H1 (cell line): ENCODE measurements around the gene PKP1. TPM values are rescaled to one million over a fixed set of nuclear protein-coding genes. Genes with fewer than 3 reads are reported as not detected.

Experiments used
- CTCF ChIA-PET: fragments of 300-600 bp; sonication (Branson Sonifier 250); formaldehyde crosslinking; loops from one replicate; lab custom pipeline; 2021; ENCODE audit not compliant: partially characterized antibody; lab: Charles Lee
- POLR2A ChIA-PET: fragments of 300-600 bp; sonication (Branson Sonifier 250); formaldehyde crosslinking; loops from one replicate; lab custom pipeline; 2021; ENCODE audit warnings: inconsistent platforms; ENCODE audit not compliant: partially characterized antibody; lab: Charles Lee
- DNase-seq, 2 experiments: peaks; one replicate each; pipeline versions ENCODE4 v3.0.0 to v3.0.0-alpha.2; 2010 to 2022; ENCODE audit warnings: low spot score in 2 of 2, low read depth in 1 of 2, mixed read lengths in 1 of 2
- FAIRE-seq: peaks from 2 replicates; lab custom pipeline; 2011; peaks lifted over from hg19 to GRCh38; lab: Jason Lieb, UNC
- H2AFZ ChIP-seq: 2 replicates; pipeline ENCODE4 v1.8.1; 2012; ENCODE audit warnings: low read length, inconsistent platforms
- H2AK5ac ChIP-seq: 2 replicates; pipeline ENCODE4 v1.6.1; 2013; ENCODE audit warnings: low read depth, low read length
- H2BK120ac ChIP-seq: replicated peaks from 2 replicates; pipeline ENCODE3; 2013; ENCODE audit warnings: low read depth, low read length, inconsistent platforms
- H2BK12ac ChIP-seq: 2 replicates; pipeline ENCODE4 v1.6.1; 2013; ENCODE audit warnings: low read depth, low read length
- H2BK15ac ChIP-seq: 2 replicates; pipeline ENCODE4 v1.6.1; 2013; ENCODE audit warnings: low read length
- H2BK20ac ChIP-seq: 2 replicates; pipeline ENCODE4 v1.6.1; 2013; ENCODE audit warnings: low read length
- H2BK5ac ChIP-seq: 2 replicates; pipeline ENCODE4 v1.6.1; 2013; ENCODE audit warnings: low read depth, low read length
- H3K14ac ChIP-seq: 2 replicates; pipeline ENCODE4 v1.6.1; 2013; ENCODE audit warnings: inconsistent platforms; ENCODE audit not compliant: insufficient read length
- H3K18ac ChIP-seq: 2 replicates; pipeline ENCODE4 v1.6.1; 2013; ENCODE audit warnings: low read length; ENCODE audit errors: extremely low read depth
- H3K23ac ChIP-seq: 2 replicates; pipeline ENCODE4 v1.6.1; 2013; ENCODE audit warnings: inconsistent platforms; ENCODE audit not compliant: insufficient read length
- H3K23me2 ChIP-seq: 2 replicates; pipeline ENCODE4 v1.6.1; 2013; ENCODE audit warnings: low read depth, low read length
- H3K27ac ChIP-seq: 2 replicates; pipeline ENCODE4 v1.6.1; 2011; ENCODE audit warnings: low read depth, low read length, inconsistent platforms
- H3K27me3 ChIP-seq, 4 experiments: replicated peaks in 1 of 4; 1 replicate in 1 of 4; 2 replicates in 3 of 4; pipeline versions ENCODE4 v1.6.1 to v1.8.1; 2011 to 2013; ENCODE audit warnings: low read length in 3 of 4, mild to moderate bottlenecking in 3 of 4, inconsistent platforms in 2 of 4, mixed read lengths in 2 of 4, moderate library complexity in 1 of 4; ENCODE audit not compliant: control insufficient read depth in 3 of 4, insufficient read depth in 3 of 4; ENCODE audit errors: extremely low read depth in 1 of 4
- H3K36me3 ChIP-seq, 4 experiments: 2 replicates each; pipeline versions ENCODE4 v1.6.1 to v1.8.1; 2011 to 2013; ENCODE audit warnings: mild to moderate bottlenecking in 4 of 4, low read length in 3 of 4, moderate library complexity in 2 of 4, control low read depth in 1 of 4, inconsistent platforms in 1 of 4; ENCODE audit not compliant: insufficient read depth in 4 of 4, control insufficient read depth in 2 of 4
- H3K4ac ChIP-seq: replicated peaks from 2 replicates; pipeline ENCODE3; 2013; ENCODE audit warnings: low read length, low read depth, mixed read lengths, inconsistent platforms; ENCODE audit not compliant: insufficient read length
- H3K4me1 ChIP-seq, 4 experiments: replicated peaks in 1 of 4; 1 replicate in 1 of 4; 2 replicates in 3 of 4; pipeline versions ENCODE4 v1.6.1 to v1.8.1; 2011 to 2013; ENCODE audit warnings: low read length in 3 of 4, inconsistent platforms in 2 of 4, mixed read lengths in 1 of 4; ENCODE audit not compliant: insufficient read depth in 4 of 4, control insufficient read depth in 3 of 4
- H3K4me2 ChIP-seq, 2 experiments: 2 replicates each; pipeline versions ENCODE4 v1.6.1 to v1.8.1; 2011 to 2013; ENCODE audit warnings: low read depth in 2 of 2, low read length in 2 of 2, control low read depth in 1 of 2, inconsistent platforms in 1 of 2, mild to moderate bottlenecking in 1 of 2; ENCODE audit not compliant: insufficient read depth in 1 of 2
- H3K4me3 ChIP-seq, 4 experiments: fragments of 200-600, 300-600 bp in 1 of 4; sonication (generic), shearing (Covaris generic), sonication (Bioruptor Twin) in 1 of 4; 2 replicates each; pipeline versions ENCODE4 v1.5.1 to v1.8.1; 2011 to 2016; ENCODE audit warnings: low read length in 4 of 4, low read depth in 3 of 4, control low read depth in 2 of 4, inconsistent platforms in 2 of 4, mild to moderate bottlenecking in 2 of 4, mixed read lengths in 1 of 4, moderate library complexity in 1 of 4; ENCODE audit not compliant: insufficient read depth in 2 of 4; ENCODE audit errors: extremely low read depth in 1 of 4
- H3K56ac ChIP-seq: replicated peaks from 2 replicates; pipeline ENCODE3; 2013; ENCODE audit warnings: low read depth, mild to moderate bottlenecking, mixed read lengths, low read length, inconsistent platforms; ENCODE audit not compliant: insufficient read length
- H3K79me1 ChIP-seq: 2 replicates; pipeline ENCODE4 v1.6.1; 2013; ENCODE audit warnings: low read depth, low read length, control low read depth
- H3K79me2 ChIP-seq, 2 experiments: 2 replicates each; pipeline versions ENCODE4 v1.6.1 to v1.8.1; 2012 to 2013; ENCODE audit warnings: low read length in 2 of 2, mild to moderate bottlenecking in 2 of 2, inconsistent platforms in 1 of 2; ENCODE audit not compliant: insufficient read depth in 2 of 2, control insufficient read depth in 1 of 2
- H3K9ac ChIP-seq, 4 experiments: replicated peaks in 1 of 4; 1 replicate in 1 of 4; 2 replicates in 3 of 4; pipeline versions ENCODE4 v1.6.1 to v1.8.1; 2011 to 2013; ENCODE audit warnings: low read depth in 3 of 4, low read length in 3 of 4, control low read depth in 2 of 4, mild to moderate bottlenecking in 2 of 4, moderate library complexity in 2 of 4, inconsistent platforms in 1 of 4; ENCODE audit errors: extremely low read depth in 1 of 4
- H3K9me3 ChIP-seq, 2 experiments: 2 replicates each; pipeline versions ENCODE4 v1.6.1 to v1.8.1; 2012 to 2013; ENCODE audit warnings: mild to moderate bottlenecking in 2 of 2, moderate library complexity in 2 of 2, control low read depth in 1 of 2, inconsistent platforms in 1 of 2, low read depth in 1 of 2, low read length in 1 of 2, mixed read lengths in 1 of 2; ENCODE audit not compliant: insufficient read depth in 2 of 2
- H4K20me1 ChIP-seq, 2 experiments: replicated peaks in 1 of 2; 2 replicates each; pipeline versions ENCODE3 to v1.8.1; 2011 to 2013; ENCODE audit warnings: inconsistent platforms in 2 of 2, low read length in 2 of 2, mild to moderate bottlenecking in 1 of 2; ENCODE audit not compliant: insufficient read depth in 2 of 2, control insufficient read depth in 1 of 2
- H4K5ac ChIP-seq: 2 replicates; pipeline ENCODE4 v1.6.1; 2013; ENCODE audit warnings: low read length, low read depth, mixed read lengths, inconsistent platforms; ENCODE audit not compliant: insufficient read length
- H4K8ac ChIP-seq: 2 replicates; pipeline ENCODE4 v1.8.0; 2013; ENCODE audit warnings: mild to moderate bottlenecking, moderate library complexity, low read length, inconsistent platforms; ENCODE audit not compliant: insufficient read depth; ENCODE audit errors: extremely low read depth
- H4K91ac ChIP-seq: replicated peaks from 2 replicates; pipeline ENCODE3; 2013; ENCODE audit warnings: low read length, mixed read lengths, inconsistent platforms; ENCODE audit not compliant: insufficient read length
- BACH1 ChIP-seq: IDR thresholded peaks from 2 replicates; pipeline ENCODE4 v1.6.1; 2012; ENCODE audit warnings: low read length, improper control_type of control experiment
- BRCA1 ChIP-seq: IDR thresholded peaks from 2 replicates; pipeline ENCODE4 v1.6.1; 2012; ENCODE audit warnings: low read depth, low read length, improper control_type of control experiment
- FOSL1 ChIP-seq: IDR thresholded peaks from 2 replicates; pipeline ENCODE4 v1.6.1; 2011; ENCODE audit warnings: mild to moderate bottlenecking, low read depth, low read length, moderate library complexity; ENCODE audit not compliant: insufficient read depth
- HDAC2 ChIP-seq, 2 experiments: fragments of 300-600 bp in 1 of 2; sonication (generic) in 1 of 2; IDR thresholded peaks; 2 replicates each; pipeline ENCODE4 v1.6.1; 2011 to 2012; ENCODE audit warnings: low read depth in 2 of 2, low read length in 2 of 2, mild to moderate bottlenecking in 2 of 2, moderate library complexity in 2 of 2, borderline replicate concordance in 1 of 2, inconsistent platforms in 1 of 2
- HDAC6 ChIP-seq: IDR thresholded peaks from one replicate; pipeline ENCODE4 v1.7.1; 2012; ENCODE audit warnings: low read depth, mild to moderate bottlenecking, inconsistent platforms, low read length, moderate library complexity
- KDM1A ChIP-seq: fragments of 200-600, 300-600 bp; sonication (generic); IDR thresholded peaks from 2 replicates; pipeline ENCODE4 v1.7.1; 2016; ENCODE audit warnings: mild to moderate bottlenecking, low read length, borderline replicate concordance
- NANOG ChIP-seq: IDR thresholded peaks from 2 replicates; pipeline ENCODE4 v1.6.1; 2011; ENCODE audit warnings: low read length, low read depth, mild to moderate bottlenecking, inconsistent platforms; ENCODE audit not compliant: insufficient read depth, poor library complexity, severe bottlenecking
- RNF2 ChIP-seq: fragments of 200-900, 300-1000 bp; sonication (generic); IDR thresholded peaks from 2 replicates; pipeline ENCODE4 v1.7.1; 2016; ENCODE audit warnings: borderline replicate concordance, low read depth, mild to moderate bottlenecking, antibody characterized with exemption, low read length; ENCODE audit not compliant: poor library complexity, severe bottlenecking; ENCODE audit errors: missing control alignments
- SIN3A ChIP-seq, 2 experiments: IDR thresholded peaks in 1 of 2; conservative IDR thresholded peaks in 1 of 2; 2 replicates each; pipeline ENCODE4 v1.6.1; 2011 to 2012; ENCODE audit warnings: low read length in 2 of 2, improper control_type of control experiment in 1 of 2, low read depth in 1 of 2, mild to moderate bottlenecking in 1 of 2
- SIRT6 ChIP-seq: IDR thresholded peaks from one replicate; pipeline ENCODE4 v1.7.1; 2012; ENCODE audit warnings: low read length, inconsistent platforms
- SP2 ChIP-seq: IDR thresholded peaks from 2 replicates; pipeline ENCODE4 v1.6.1; 2012; ENCODE audit warnings: mild to moderate bottlenecking, low read length, inconsistent platforms
- SP4 ChIP-seq: IDR thresholded peaks from 2 replicates; pipeline ENCODE4 v1.6.1; 2012; ENCODE audit warnings: low read length, inconsistent platforms
- TAF1 ChIP-seq: IDR thresholded peaks from 2 replicates; pipeline ENCODE4 v1.6.1; 2011; ENCODE audit warnings: mild to moderate bottlenecking, low read depth, low read length
- TBP ChIP-seq: IDR thresholded peaks from 2 replicates; pipeline ENCODE4 v1.6.1; 2011; ENCODE audit warnings: low read depth, low read length, improper control_type of control experiment
- WGBS, 2 experiments: shearing (Covaris generic) in 1 of 2; methylation state at CpG; one replicate each; pipeline versions ENCODE4 v1.1.6 to v1.1.7; 2013 to 2015; ENCODE audit warnings: low lambda C conversion rate in 2 of 2, mixed read lengths in 2 of 2, inconsistent platforms in 1 of 2, low coverage in 1 of 2, missing lambda C conversion rate in 1 of 2; ENCODE audit not compliant: insufficient replicate concordance in 2 of 2, insufficient coverage in 1 of 2, insufficient read length in 1 of 2; ENCODE audit errors: extremely low coverage in 1 of 2, missing lambda C conversion rate in 1 of 2; 5-methylcytosine and 5-hydroxymethylcytosine counted together
- polyA plus RNA-seq, 7 experiments: library from polyadenylated mRNA; depleted of rRNA in 3 of 7; stranded (reverse) in 5 of 7; unstranded in 2 of 7; fragments of >200 nt in 5 of 7; fragments of 200-250 nt in 2 of 7; gene quantifications; 1 replicate in 5 of 7; 2 replicates in 1 of 7; 4 replicates in 1 of 7; pipeline versions ENCODE4 v1.2.1 to v1.2.3, GENCODE V29; 2011 to 2013; ENCODE audit warnings: missing spikeins in 2 of 7, mixed read lengths in 2 of 7
- total RNA-seq: library from RNA; stranded (reverse); fragmentation: NEBNext Ultra II Directional; extraction: Animal tissue kit (Norgen Biotek cat#: 25700); gene quantifications from 2 replicates; pipeline ENCODE4 v1.2.1, GENCODE V29; 2021

The PKP1 gene
- total and polyA plus RNA-seq, 2 of the 8 experiments (the other 6 are each of a cell fraction or from before 2014, with no cell fraction given), result 0.21 to 0.95 TPM

DNA sequence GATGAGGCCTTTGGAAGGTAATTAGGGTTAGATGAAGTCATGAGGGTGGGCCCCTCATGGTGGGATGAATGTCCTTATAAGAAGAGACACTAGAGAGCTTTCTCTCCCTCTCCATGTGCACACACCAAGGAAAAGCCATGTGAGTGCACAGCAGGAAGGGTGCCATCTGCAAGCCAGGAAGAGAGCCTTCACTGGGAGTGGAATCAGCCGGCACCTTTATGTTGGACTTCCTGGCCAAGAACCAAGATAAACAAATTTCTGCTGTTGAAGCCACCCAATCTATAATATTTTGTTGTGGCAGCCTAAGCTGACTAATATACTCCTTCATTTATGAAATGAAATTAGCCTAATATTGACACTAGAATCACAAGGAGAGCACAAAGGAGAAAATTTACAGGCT, 38.2 kb upstream of the PKP1 start:
- H4K8ac ChIP-seq, result no peak overlapping the region
- no peak overlapping the region for H4K5ac ChIP-seq
- no peak for FAIRE-seq
- ChIA-PET POLR2A (no interaction called here), CTCF (interaction anchor here (1.0 to 2.0 kb wide), 3 partner anchors 9 to 268 kb away, joined by 3 to 10 read pairs (median 3); no protein-coding TSS in a partner anchor)
- no peak overlapping the region for H3K27ac ChIP-seq
- H3K9ac ChIP-seq, result no peak overlapping the region
- H3K4ac ChIP-seq, result no peak overlapping the region
- H2AK5ac ChIP-seq, result no peak overlapping the region
- no peaks in the 10 kb centered on the region for H3K4me1 ChIP-seq
- no peak overlapping the region for H2BK20ac ChIP-seq
- no peaks in the 10 kb centered on the region for H3K79me1 ChIP-seq
- no peak overlapping the region for H3K4me2 ChIP-seq
- H3K27me3 ChIP-seq, result no peaks in the 10 kb centered on the region
- no peak overlapping the region for H2BK5ac ChIP-seq
- no peak overlapping the region for H3K4me3 ChIP-seq
- H3K14ac ChIP-seq, result no peak overlapping the region
- no peak overlapping the region for H3K18ac ChIP-seq
- no peak for DNase-seq
- H3K36me3 ChIP-seq, result no peaks in the 10 kb centered on the region
- 0 out of 2 replicates have a peak overlapping the region, but pooled peaks have one; percentile 19 for H2AFZ ChIP-seq
- H3K79me2 ChIP-seq, result no peaks in the 10 kb centered on the region
- no peak overlapping the region for H3K23ac ChIP-seq
- no peaks in the 10 kb centered on the region for H4K20me1 ChIP-seq
- no peak overlapping the region for H2BK12ac ChIP-seq
- 89% methylated on average over 1 of the region's 1 CpG; no CpG with 5 or more reads in 1 of the 2 experiments for WGBS, 2 experiments
- no peaks in the 10 kb centered on the region for H3K23me2 ChIP-seq
- no peak overlapping the region for H4K91ac ChIP-seq
- no peak overlapping the region for H2BK15ac ChIP-seq
- no peak overlapping the region for H3K56ac ChIP-seq
- H3K9me3 ChIP-seq, result peaks cover 0 to under 1% of the 10 kb centered on the region in 2 experiments; a peak in 2 of 4 replicates
- H2BK120ac ChIP-seq, result no peak overlapping the region
- TF ChIP-seq HDAC2 (IDR thresholded peaks at IDR 0.05; ENCODE audit: borderline replicate concordance in 1 of 2, low read depth in 2 of 2, low read length in 2 of 2), result no peak
- TF ChIP-seq KDM1A, result no peak
- TF ChIP-seq BRCA1, result no peak
- TF ChIP-seq TBP, result no peak
- TF ChIP-seq NANOG, result no peak
- no peak for TF ChIP-seq HDAC6
- no peak for TF ChIP-seq TAF1
- TF ChIP-seq BACH1, result no peak
- no peak for TF ChIP-seq SIRT6
- TF ChIP-seq SP4, result no peak
- no peak for TF ChIP-seq SIN3A (conservative IDR thresholded peaks at IDR 0.05 in 1 of 2, IDR thresholded peaks at IDR 0.05 in 1 of 2; ENCODE audit: low read depth in 1 of 2, low read length in 2 of 2)
- TF ChIP-seq SP2, result no peak
- no peak for TF ChIP-seq FOSL1
- no peak for TF ChIP-seq RNF2
